Trophoblast cell (in vitro differentiated cells and primary cell): ENCODE results near the gene RAD23B.

ENCODE experiments used
- DNase-seq, 2 donors: peaks; one replicate each; pipeline ENCODE4 v3.0.0-alpha.2; 2016
- H2AFZ ChIP-seq: 2 replicates; pipeline ENCODE4 v1.6.1; 2013; ENCODE audit warnings: low read length, moderate library complexity, mild to moderate bottlenecking; ENCODE audit not compliant: insufficient read depth, poor library complexity
- H2AK5ac ChIP-seq: 2 replicates; pipeline ENCODE4 v1.6.1; 2013; ENCODE audit warnings: mild to moderate bottlenecking, low read length
- H2BK120ac ChIP-seq: 2 replicates; pipeline ENCODE4 v1.6.1; 2013; ENCODE audit warnings: low read length, mild to moderate bottlenecking, moderate library complexity; ENCODE audit not compliant: insufficient read depth, poor library complexity
- H2BK12ac ChIP-seq: 2 replicates; pipeline ENCODE4 v1.6.1; 2013; ENCODE audit warnings: mild to moderate bottlenecking, low read length, moderate library complexity
- H2BK5ac ChIP-seq: 2 replicates; pipeline ENCODE4 v1.6.1; 2013; ENCODE audit warnings: low read length, low read depth, moderate library complexity, mild to moderate bottlenecking; ENCODE audit not compliant: poor library complexity
- H3K14ac ChIP-seq: 2 replicates; pipeline ENCODE4 v1.6.1; 2013; ENCODE audit warnings: mild to moderate bottlenecking, low read length
- H3K18ac ChIP-seq: 2 replicates; pipeline ENCODE4 v1.6.1; 2013; ENCODE audit warnings: mild to moderate bottlenecking, low read length
- H3K23ac ChIP-seq: 2 replicates; pipeline ENCODE4 v1.6.1; 2013; ENCODE audit warnings: low read length
- H3K27ac ChIP-seq: 2 replicates; pipeline ENCODE4 v1.5.1; 2013; ENCODE audit warnings: low read depth, mild to moderate bottlenecking, inconsistent platforms, low read length, moderate library complexity
- H3K27me3 ChIP-seq: 2 replicates; pipeline ENCODE4 v1.6.1; 2013; ENCODE audit warnings: inconsistent platforms, mild to moderate bottlenecking, low read length, moderate library complexity; ENCODE audit not compliant: insufficient read depth
- H3K36me3 ChIP-seq, 2 experiments: 1 replicate in 1 of 2; 2 replicates in 1 of 2; pipeline ENCODE4 v1.6.1; 2013; ENCODE audit warnings: low read length in 2 of 2, mild to moderate bottlenecking in 2 of 2, moderate library complexity in 1 of 2; ENCODE audit not compliant: insufficient read depth in 2 of 2, control insufficient read depth in 1 of 2
- H3K4ac ChIP-seq: 2 replicates; pipeline ENCODE4 v1.6.1; 2013; ENCODE audit warnings: low read depth, mild to moderate bottlenecking, low read length, moderate library complexity
- H3K4me1 ChIP-seq, 2 experiments: 1 replicate in 1 of 2; 2 replicates in 1 of 2; pipeline ENCODE4 v1.6.1; 2013; ENCODE audit warnings: low read length in 2 of 2, mild to moderate bottlenecking in 2 of 2, moderate library complexity in 1 of 2; ENCODE audit not compliant: insufficient read depth in 2 of 2, control insufficient read depth in 1 of 2
- H3K4me2 ChIP-seq: 2 replicates; pipeline ENCODE4 v1.6.1; 2013; ENCODE audit warnings: inconsistent platforms, mild to moderate bottlenecking, low read length, moderate library complexity
- H3K4me3 ChIP-seq: 2 replicates; pipeline ENCODE4 v1.5.1; 2013; ENCODE audit warnings: mild to moderate bottlenecking, low read depth, low read length, inconsistent platforms
- H3K79me1 ChIP-seq: one replicate; pipeline ENCODE4 v1.6.1; 2013; ENCODE audit warnings: low read length
- H3K79me2 ChIP-seq: 2 replicates; pipeline ENCODE4 v1.6.1; 2013; ENCODE audit warnings: low read length, mild to moderate bottlenecking; ENCODE audit not compliant: control insufficient read depth, insufficient read depth, poor library complexity
- H3K9ac ChIP-seq: 2 replicates; pipeline ENCODE4 v1.6.1; 2013; ENCODE audit warnings: mild to moderate bottlenecking, low read length
- H3K9me3 ChIP-seq: 2 replicates; pipeline ENCODE4 v1.6.1; 2013; ENCODE audit warnings: low read depth, mild to moderate bottlenecking, control low read depth, inconsistent platforms, low read length; ENCODE audit not compliant: insufficient read depth
- H4K12ac ChIP-seq: 2 replicates; pipeline ENCODE4 v1.6.1; 2013; ENCODE audit warnings: low read depth, mild to moderate bottlenecking, low read length, moderate library complexity
- H4K8ac ChIP-seq: 2 replicates; pipeline ENCODE4 v1.6.1; 2013; ENCODE audit warnings: low read depth, mild to moderate bottlenecking, low read length, moderate library complexity
- H4K91ac ChIP-seq: one replicate; pipeline ENCODE4 v1.6.1; 2013; ENCODE audit warnings: low read depth, mild to moderate bottlenecking, low read length, moderate library complexity
- WGBS: extraction: QIAGEN DNeasy Blood & Tissue Kit; methylation state at CpG from one replicate; pipeline ENCODE4 v1.1.7; 2013; ENCODE audit warnings: missing lambda C conversion rate; ENCODE audit not compliant: insufficient read length, insufficient coverage; ENCODE audit errors: extremely low coverage; 5-methylcytosine and 5-hydroxymethylcytosine counted together

The RAD23B gene

GRCh38 chr9:107367727-107368502, 84.8 kb downstream of the RAD23B start:
- no peak overlapping the region for H3K9ac ChIP-seq
- no peaks in the 10 kb centered on the region for H3K9me3 ChIP-seq

GRCh38 chr9:107368696-107369095, 85.6 kb downstream of the RAD23B start:
- Histone ChIP-seq H3K23ac (no peak overlapping the region), H3K4me2 (no peak overlapping the region), H3K36me3 (no peaks in the 10 kb centered on the region), H2BK12ac (peak overlapping the region; percentile 4), H4K12ac (no peak overlapping the region), H3K27ac (no peak overlapping the region), H2BK120ac (peak overlapping the region; percentile 13), H3K9ac (no peak overlapping the region), H3K4me1 (peaks cover 12 to 24% of the 10 kb centered on the region in 2 experiments), H3K79me1 (peaks cover 18% of the 10 kb centered on the region), H3K4ac (no peak overlapping the region), H3K4me3 (no peak overlapping the region), H3K79me2 (peaks cover 1% of the 10 kb centered on the region), H4K91ac (peak overlapping the region; percentile 52), H3K9me3 (no peaks in the 10 kb centered on the region), H2BK5ac (no peak overlapping the region), H3K27me3 (no peaks in the 10 kb centered on the region), H4K8ac (no peak overlapping the region), H2AFZ (no peak overlapping the region), H3K18ac (peak overlapping the region; percentile 16), H3K14ac (no peak overlapping the region), H2AK5ac (peak overlapping the region; percentile 71)
- DNase-seq: no peak
- WGBS: no CpG with 5 or more reads among the region's 9 CpGs

More at GRCh38 chr9:107367727-107368502, 84.8 kb downstream of the RAD23B start:
- H3K36me3 ChIP-seq: no peaks in the 10 kb centered on the region
- peak overlapping the region; percentile 88 for H2BK12ac ChIP-seq
- peak overlapping the region; percentile 79 for H3K18ac ChIP-seq
- peak overlapping the region; percentile 83 for H2AK5ac ChIP-seq
- no peak overlapping the region for H3K4me2 ChIP-seq
- H2BK120ac ChIP-seq: peak overlapping the region; percentile 1
- H3K27me3 ChIP-seq: no peaks in the 10 kb centered on the region
- H3K14ac ChIP-seq: peak overlapping the region; percentile 51
- DNase-seq: peak in 1 of 2 donors; percentile 42
- peaks cover 2% of the 10 kb centered on the region for H3K79me2 ChIP-seq
- H4K12ac ChIP-seq: no peak overlapping the region
- H4K8ac ChIP-seq: no peak overlapping the region
- no peak overlapping the region for H2AFZ ChIP-seq
- peaks cover 22% of the 10 kb centered on the region for H3K79me1 ChIP-seq
- H3K4me3 ChIP-seq: no peak overlapping the region
- no peak overlapping the region for H3K27ac ChIP-seq
- H3K4me1 ChIP-seq: peaks cover 13 to 21% of the 10 kb centered on the region in 2 experiments
- H2BK5ac ChIP-seq: no peak overlapping the region
- no peak overlapping the region for H3K23ac ChIP-seq
- no CpG with 5 or more reads among the region's 7 CpGs for WGBS
- peak overlapping the region; percentile 70 for H4K91ac ChIP-seq
- no peak overlapping the region for H3K4ac ChIP-seq

DNA sequence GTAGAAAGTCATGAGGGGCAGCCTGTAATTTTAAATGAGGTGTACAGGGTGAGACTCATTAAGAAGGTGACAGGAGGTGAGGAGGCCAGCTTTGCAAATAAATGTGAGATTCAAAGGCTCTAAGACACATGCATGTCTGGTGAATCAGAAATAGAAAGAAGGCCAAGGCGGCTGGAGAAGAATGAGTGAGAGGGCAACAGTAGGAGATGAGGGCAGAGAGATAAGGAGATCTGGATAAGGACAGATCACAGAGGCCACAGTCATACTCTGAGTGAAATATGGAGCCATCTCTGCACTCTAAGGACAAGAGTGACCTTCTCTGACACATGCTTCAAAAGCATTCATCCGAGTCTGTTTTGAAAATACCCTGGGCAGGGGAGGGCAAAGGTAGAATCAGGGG, 90.7 kb downstream of the RAD23B start:
- H4K91ac ChIP-seq: no peak overlapping the region
- no peak overlapping the region for H2BK5ac ChIP-seq
- H3K79me2 ChIP-seq: no peaks in the 10 kb centered on the region
- no peak overlapping the region for H3K4me2 ChIP-seq
- H4K8ac ChIP-seq: no peak overlapping the region
- no peaks in the 10 kb centered on the region for H3K27me3 ChIP-seq
- H3K23ac ChIP-seq: no peak overlapping the region
- H3K36me3 ChIP-seq: no peaks in the 10 kb centered on the region
- WGBS: no CpG with 5 or more reads among the region's 2 CpGs
- H2AK5ac ChIP-seq: no peak overlapping the region
- H3K4ac ChIP-seq: no peak overlapping the region
- no peak overlapping the region for H3K9ac ChIP-seq
- H2AFZ ChIP-seq: no peak overlapping the region
- no peak overlapping the region for H3K18ac ChIP-seq
- H3K14ac ChIP-seq: no peak overlapping the region
- no peak overlapping the region for H4K12ac ChIP-seq
- H2BK120ac ChIP-seq: no peak overlapping the region
- no peaks in the 10 kb centered on the region for H3K9me3 ChIP-seq
- peaks cover 4 to 22% of the 10 kb centered on the region in 2 experiments for H3K4me1 ChIP-seq
- no peak overlapping the region for H2BK12ac ChIP-seq
- DNase-seq: peak; percentile 69 to 82
- peaks cover 4% of the 10 kb centered on the region for H3K79me1 ChIP-seq
- no peak overlapping the region for H3K4me3 ChIP-seq
- H3K27ac ChIP-seq: peak overlapping the region; percentile 8

DNA sequence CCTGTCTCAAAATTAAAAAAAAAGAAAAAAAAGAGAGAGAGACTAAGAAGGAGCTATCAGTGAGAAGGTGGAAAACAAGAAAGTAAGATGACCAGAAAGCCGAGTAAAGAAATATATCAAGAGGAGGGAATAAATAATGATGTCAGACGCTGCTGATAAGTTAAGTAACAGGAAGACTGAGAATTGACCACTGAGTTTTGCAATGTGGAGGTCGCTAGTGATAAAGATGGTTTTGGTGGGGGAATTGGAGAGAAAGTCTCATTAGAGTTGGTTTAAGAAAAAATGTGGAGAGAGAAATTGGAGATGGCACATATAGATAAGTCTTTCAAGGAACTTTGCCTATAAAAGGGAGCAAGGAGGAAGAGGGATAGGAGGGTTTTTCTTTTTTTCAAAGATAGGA, 91.9 kb downstream of the RAD23B start:
- Histone ChIP-seq H2AK5ac (no peak overlapping the region), H4K8ac (no peak overlapping the region), H3K9ac (no peak overlapping the region), H3K36me3 (no peaks in the 10 kb centered on the region), H3K27ac (no peak overlapping the region), H3K18ac (no peak overlapping the region), H2BK120ac (peak overlapping the region; percentile 74), H3K4ac (no peak overlapping the region), H3K23ac (no peak overlapping the region), H3K4me3 (no peak overlapping the region), H3K79me1 (peaks cover 4% of the 10 kb centered on the region), H2BK12ac (no peak overlapping the region), H3K14ac (no peak overlapping the region), H3K4me1 (peaks cover 4 to 21% of the 10 kb centered on the region in 2 experiments), H2AFZ (no peak overlapping the region), H4K91ac (no peak overlapping the region), H3K9me3 (no peaks in the 10 kb centered on the region), H3K79me2 (no peaks in the 10 kb centered on the region), H4K12ac (no peak overlapping the region), H2BK5ac (no peak overlapping the region), H3K4me2 (no peak overlapping the region), H3K27me3 (no peaks in the 10 kb centered on the region)
- no peak for DNase-seq
- no CpG with 5 or more reads among the region's 3 CpGs for WGBS
